Glutamatergic neuron (in vitro differentiated cells): ENCODE data around the gene WDR48. TPM values are rescaled to one million over a fixed set of nuclear protein-coding genes. Genes with fewer than 3 reads are reported as not detected.

ENCODE experiments used
- DNase-seq: peaks from one replicate; pipeline ENCODE4 v3.0.0; 2022
- H3K27ac Mint-ChIP-seq: one replicate; pipeline ENCODE4 v1.8.0; 2020; ENCODE audit warnings: mild to moderate bottlenecking, mixed read lengths, inconsistent platforms; ENCODE audit not compliant: unreplicated experiment
- H3K27me3 Mint-ChIP-seq: one replicate; pipeline ENCODE4 v1.8.0; 2020; ENCODE audit warnings: mild to moderate bottlenecking, moderate library complexity, mixed read lengths, inconsistent platforms; ENCODE audit not compliant: unreplicated experiment
- H3K36me3 Mint-ChIP-seq: one replicate; pipeline ENCODE4 v1.8.0; 2020; ENCODE audit warnings: mild to moderate bottlenecking, mixed read lengths, inconsistent platforms; ENCODE audit not compliant: unreplicated experiment
- H3K4me1 Mint-ChIP-seq: one replicate; pipeline ENCODE4 v1.8.0; 2020; ENCODE audit warnings: mild to moderate bottlenecking, low read depth, mixed read lengths, inconsistent platforms; ENCODE audit not compliant: unreplicated experiment
- H3K4me3 Mint-ChIP-seq: one replicate; pipeline ENCODE4 v1.8.0; 2020; ENCODE audit warnings: mild to moderate bottlenecking, mixed read lengths, inconsistent platforms; ENCODE audit not compliant: unreplicated experiment
- H3K9me3 Mint-ChIP-seq: one replicate; pipeline ENCODE4 v1.8.0; 2020; ENCODE audit warnings: mild to moderate bottlenecking, moderate library complexity, mixed read lengths, inconsistent platforms; ENCODE audit not compliant: unreplicated experiment
- total RNA-seq: library from RNA; stranded (reverse); fragmentation: NEBNext Ultra II Directional; extraction: Animal tissue kit (Norgen Biotek cat#: 25700); gene quantifications from one replicate; pipeline ENCODE4 v1.2.1, GENCODE V29; 2021; ENCODE audit not compliant: unreplicated experiment
- TF ChIP-seq, protein P1 (sequence below): fragments of 200-600 bp; sonication (generic); IDR thresholded peaks from one replicate; pipeline ENCODE4 v1.5.0; 2021; ENCODE audit not compliant: partially characterized antibody, unreplicated experiment

Gene WDR48
- total RNA-seq, 1 donor from 2014 or later, result 64.3 TPM

DNA sequence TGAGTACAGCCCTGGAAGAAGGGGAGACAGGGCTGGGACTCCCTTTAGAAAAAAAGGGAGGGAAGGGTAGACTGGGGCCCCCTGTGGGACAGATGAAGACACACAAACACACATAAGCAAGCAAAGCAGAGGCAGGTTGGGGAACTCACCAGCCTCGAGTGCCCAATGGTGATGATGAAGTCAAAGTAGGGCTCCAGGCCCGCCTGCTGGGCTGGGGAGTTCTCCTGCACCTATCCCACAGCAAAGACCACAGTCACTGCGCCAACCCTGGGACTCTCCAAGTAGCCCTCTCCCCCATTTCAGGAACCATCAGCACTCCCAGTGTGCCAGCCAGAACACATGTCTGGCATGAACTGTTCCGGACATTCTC is 51.5 kb downstream of the WDR48 start:
- Mint-ChIP-seq H3K4me1 (peaks cover 17% of the 10 kb centered on the region), H3K9me3 (peaks cover 13% of the 10 kb centered on the region), H3K36me3 (no peaks in the 10 kb centered on the region), H3K4me3 (no peak overlapping the region), H3K27ac (no peak overlapping the region), H3K27me3 (peaks cover 4% of the 10 kb centered on the region)
- no peak for DNase-seq
- TF ChIP-seq, protein P1, sequence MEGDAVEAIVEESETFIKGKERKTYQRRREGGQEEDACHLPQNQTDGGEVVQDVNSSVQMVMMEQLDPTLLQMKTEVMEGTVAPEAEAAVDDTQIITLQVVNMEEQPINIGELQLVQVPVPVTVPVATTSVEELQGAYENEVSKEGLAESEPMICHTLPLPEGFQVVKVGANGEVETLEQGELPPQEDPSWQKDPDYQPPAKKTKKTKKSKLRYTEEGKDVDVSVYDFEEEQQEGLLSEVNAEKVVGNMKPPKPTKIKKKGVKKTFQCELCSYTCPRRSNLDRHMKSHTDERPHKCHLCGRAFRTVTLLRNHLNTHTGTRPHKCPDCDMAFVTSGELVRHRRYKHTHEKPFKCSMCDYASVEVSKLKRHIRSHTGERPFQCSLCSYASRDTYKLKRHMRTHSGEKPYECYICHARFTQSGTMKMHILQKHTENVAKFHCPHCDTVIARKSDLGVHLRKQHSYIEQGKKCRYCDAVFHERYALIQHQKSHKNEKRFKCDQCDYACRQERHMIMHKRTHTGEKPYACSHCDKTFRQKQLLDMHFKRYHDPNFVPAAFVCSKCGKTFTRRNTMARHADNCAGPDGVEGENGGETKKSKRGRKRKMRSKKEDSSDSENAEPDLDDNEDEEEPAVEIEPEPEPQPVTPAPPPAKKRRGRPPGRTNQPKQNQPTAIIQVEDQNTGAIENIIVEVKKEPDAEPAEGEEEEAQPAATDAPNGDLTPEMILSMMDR, result no peak

DNA sequence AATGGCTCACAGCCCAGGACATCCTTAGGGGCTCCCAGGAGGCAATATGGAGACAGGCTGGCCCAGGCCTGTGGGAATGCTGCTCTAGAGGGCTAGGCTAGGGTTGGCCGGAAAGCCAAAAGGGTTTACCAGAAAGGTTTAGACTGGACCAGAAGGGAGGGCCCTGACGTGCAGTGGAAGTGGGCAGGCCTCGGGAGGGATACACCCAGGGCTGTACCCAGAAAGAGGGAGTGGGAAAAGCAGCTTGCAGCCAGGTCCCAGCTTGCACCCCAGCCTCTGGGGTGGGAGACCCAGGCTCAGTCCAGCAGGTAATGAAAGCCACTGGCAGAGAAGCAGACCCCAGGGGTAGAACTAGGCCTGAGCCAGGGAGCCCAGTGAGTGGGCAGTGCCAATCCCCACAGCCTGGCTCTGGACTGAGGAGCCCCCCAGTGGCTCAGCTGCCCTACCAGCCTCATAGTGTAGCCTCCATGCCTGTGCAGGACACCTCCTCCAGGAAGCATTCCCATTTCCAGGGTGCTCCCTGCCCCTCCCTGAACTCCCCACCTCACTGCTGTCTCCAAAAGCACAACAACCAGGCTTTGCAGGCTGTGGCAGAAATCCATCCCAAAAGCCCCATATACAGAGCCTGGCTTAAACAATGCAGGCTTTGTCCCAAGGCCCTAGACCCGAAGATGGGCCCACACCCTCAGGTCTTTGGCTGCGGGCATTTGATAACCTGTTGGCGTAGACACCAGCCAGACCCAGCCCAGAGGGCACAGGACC is 52.2 kb downstream of the WDR48 start:
- TF ChIP-seq, protein P1, result no peak
- no peak overlapping the region for H3K4me3 Mint-ChIP-seq
- DNase-seq, result no peak
- H3K9me3 Mint-ChIP-seq, result peaks cover 13% of the 10 kb centered on the region
- H3K36me3 Mint-ChIP-seq, result no peaks in the 10 kb centered on the region
- H3K4me1 Mint-ChIP-seq, result peaks cover 22% of the 10 kb centered on the region
- peaks cover 4% of the 10 kb centered on the region for H3K27me3 Mint-ChIP-seq
- no peak overlapping the region for H3K27ac Mint-ChIP-seq

DNA sequence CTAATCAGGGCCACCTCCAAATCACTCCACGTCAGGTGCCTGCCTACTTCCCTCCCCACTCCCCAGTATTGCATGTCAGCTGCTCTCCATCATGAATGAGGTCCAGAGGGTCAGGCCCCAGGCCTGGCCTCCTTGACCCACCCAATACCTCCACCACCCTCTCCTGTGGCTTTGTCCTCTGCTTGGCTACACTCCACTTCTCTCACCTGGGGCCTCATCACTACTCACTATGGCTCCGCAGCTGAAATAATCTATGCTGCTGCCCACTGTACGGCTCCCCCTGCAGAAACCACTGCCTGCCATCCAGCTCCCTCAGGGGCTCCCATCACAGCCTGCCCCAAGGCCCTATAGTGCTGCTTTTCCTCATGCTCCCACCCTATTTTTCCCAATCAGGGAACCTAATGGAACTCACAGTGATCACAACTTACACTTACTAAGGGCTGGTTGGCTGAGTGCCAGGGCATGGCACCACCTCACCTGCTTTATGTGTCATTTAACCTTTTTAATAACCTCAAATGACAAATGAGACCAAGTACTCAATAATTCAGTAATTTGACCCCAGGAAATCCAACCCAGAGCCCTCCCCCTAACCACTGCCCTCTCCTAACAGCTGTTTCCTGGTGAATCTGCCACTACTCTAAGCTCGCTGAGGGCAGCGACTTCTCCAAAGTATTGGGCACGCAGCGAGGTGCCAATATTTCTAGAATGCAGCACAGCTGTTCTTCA is 53.3 kb downstream of the WDR48 start:
- H3K27me3 Mint-ChIP-seq, result peaks cover 4% of the 10 kb centered on the region
- H3K9me3 Mint-ChIP-seq, result peaks cover 13% of the 10 kb centered on the region
- peak overlapping the region; percentile 66 for H3K27ac Mint-ChIP-seq
- peaks cover 22% of the 10 kb centered on the region for H3K4me1 Mint-ChIP-seq
- no peaks in the 10 kb centered on the region for H3K36me3 Mint-ChIP-seq
- peak overlapping the region; percentile 98 for H3K4me3 Mint-ChIP-seq
- no peak for DNase-seq
- TF ChIP-seq, protein P1, result no peak

DNA sequence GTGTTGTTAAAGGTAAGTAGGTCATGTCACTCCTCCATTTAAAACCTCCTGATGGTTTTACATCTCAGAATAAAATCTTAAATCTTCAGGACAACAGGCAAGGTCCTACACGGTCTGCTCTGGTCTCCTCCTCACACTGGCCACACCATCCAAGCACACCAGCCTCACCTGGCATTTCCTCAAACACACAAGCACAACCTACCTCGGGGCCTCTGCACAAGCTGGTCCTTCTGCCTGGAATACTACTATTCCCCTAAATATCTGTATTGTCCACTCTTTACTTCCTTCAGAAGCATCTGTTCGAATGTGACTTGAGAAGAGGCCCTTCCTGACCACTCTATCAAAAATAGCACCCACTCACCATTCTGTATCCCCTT is 53.9 kb downstream of the WDR48 start:
- TF ChIP-seq, protein P1, result no peak
- Mint-ChIP-seq H3K4me3 (peak overlapping the region; percentile 98), H3K36me3 (no peaks in the 10 kb centered on the region), H3K9me3 (peaks cover 13% of the 10 kb centered on the region), H3K27me3 (peaks cover 5% of the 10 kb centered on the region), H3K27ac (peak overlapping the region; percentile 2), H3K4me1 (peaks cover 22% of the 10 kb centered on the region)
- no peak for DNase-seq

DNA sequence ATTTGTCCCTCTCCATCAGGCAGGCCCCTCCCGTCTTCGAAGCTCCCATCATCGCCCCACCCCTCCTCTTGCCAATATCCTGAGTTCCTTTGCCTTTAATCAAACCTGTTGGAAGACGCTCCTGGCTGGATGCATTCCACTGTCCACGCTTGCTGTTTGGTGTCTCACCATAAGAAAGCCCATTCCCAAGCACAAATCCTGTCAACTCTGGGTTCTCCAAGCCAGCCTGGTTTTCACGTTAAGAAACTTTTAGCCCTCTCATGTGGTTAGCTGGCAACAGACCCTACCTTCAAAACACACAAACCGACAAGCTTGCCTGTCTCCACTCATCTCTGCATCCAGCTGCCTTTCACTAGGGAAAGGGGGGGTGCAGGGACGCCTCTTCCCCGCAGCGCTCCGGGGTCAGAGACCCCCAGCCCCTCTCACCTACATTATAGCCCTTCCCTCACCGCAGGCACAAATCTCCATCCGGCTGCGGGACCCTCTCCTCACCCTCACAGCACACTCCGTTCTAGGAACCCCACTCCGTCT is 54.5 kb downstream of the WDR48 start:
- no peak overlapping the region for H3K27ac Mint-ChIP-seq
- no peak for DNase-seq
- H3K9me3 Mint-ChIP-seq, result peaks cover 13% of the 10 kb centered on the region
- H3K36me3 Mint-ChIP-seq, result no peaks in the 10 kb centered on the region
- H3K4me1 Mint-ChIP-seq, result peaks cover 22% of the 10 kb centered on the region
- peak overlapping the region; percentile 98 for H3K4me3 Mint-ChIP-seq
- H3K27me3 Mint-ChIP-seq, result peaks cover 5% of the 10 kb centered on the region
- TF ChIP-seq, protein P1, result no peak
